Large intestine (tissue), 12 donors: ENCODE data around the gene VWA5B2. TPM values are rescaled to one million over a fixed set of nuclear protein-coding genes. Genes with fewer than 3 reads are reported as not detected.
A peak's percentile ranks its signal among the peaks of the same experiment; 100 is the strongest.

ENCODE experiments used
- DNase-seq, 2 donors: peaks; one replicate each; pipeline versions ENCODE4 v3.0.0 to v3.0.0-alpha.2; 2013
- H3K27ac ChIP-seq: one replicate; pipeline ENCODE4 v1.5.1; 2013; ENCODE audit warnings: low read length
- H3K27me3 ChIP-seq: 2 replicates; pipeline ENCODE4 v1.6.1; 2013; ENCODE audit warnings: low read length; ENCODE audit not compliant: control insufficient read depth, insufficient read depth
- H3K36me3 ChIP-seq: 2 replicates; pipeline ENCODE4 v1.6.1; 2013; ENCODE audit warnings: low read length; ENCODE audit not compliant: control insufficient read depth, insufficient read depth
- H3K4me1 ChIP-seq: one replicate; pipeline ENCODE4 v1.6.1; 2013; ENCODE audit warnings: low read length; ENCODE audit not compliant: control insufficient read depth, insufficient read depth
- H3K4me3 ChIP-seq: one replicate; pipeline ENCODE4 v1.5.1; 2013; ENCODE audit warnings: low read length
- H3K9me3 ChIP-seq: one replicate; pipeline ENCODE4 v1.6.1; 2013; ENCODE audit warnings: mild to moderate bottlenecking, low read depth, low read length, moderate library complexity; ENCODE audit not compliant: control insufficient read depth
- WGBS: methylation state at CpG from one replicate; pipeline ENCODE4 v1.1.5; 2013; ENCODE audit warnings: low lambda C conversion rate; ENCODE audit not compliant: insufficient coverage; 5-methylcytosine and 5-hydroxymethylcytosine counted together
- long read RNA-seq, 11 donors: transcript quantifications; one replicate each; lab custom pipeline, GENCODE V29; 2026
- polyA plus RNA-seq: library from polyadenylated mRNA; unstranded; fragments of 120-200 nt; gene quantifications from one replicate; pipeline ENCODE4 v1.2.1, GENCODE V29; 2013

Gene VWA5B2
- 18.6 TPM for polyA plus RNA-seq
- long read RNA-seq, donor 1 = 0 reads
- long read RNA-seq, donor 2, partial matches to known transcripts = 49 of 99 reads
- long read RNA-seq, donor 2, other reads (novel, unspliced or antisense) = 50 of 99 reads
- long read RNA-seq, donor 3 = 0 reads
- long read RNA-seq, donor 4 = 0 reads
- long read RNA-seq, donor 5, partial matches to known transcripts = 11 of 22 reads
- long read RNA-seq, donor 5, other reads (novel, unspliced or antisense) = 11 of 22 reads
- long read RNA-seq, donor 6, partial matches to known transcripts = 101 of 134 reads
- long read RNA-seq, donor 6, other reads (novel, unspliced or antisense) = 33 of 134 reads
- long read RNA-seq, donor 7, partial matches to known transcripts = 9 of 16 reads
- long read RNA-seq, donor 7, other reads (novel, unspliced or antisense) = 7 of 16 reads
- long read RNA-seq, donor 8, partial matches to known transcripts = 85 of 120 reads
- long read RNA-seq, donor 8, other reads (novel, unspliced or antisense) = 35 of 120 reads
- long read RNA-seq, donor 9, partial matches to known transcripts = 23 of 43 reads
- long read RNA-seq, donor 9, other reads (novel, unspliced or antisense) = 19 of 43 reads
- long read RNA-seq, donor 10, partial matches to known transcripts = 72 of 102 reads
- long read RNA-seq, donor 10, other reads (novel, unspliced or antisense) = 30 of 102 reads
- long read RNA-seq, donor 11, partial matches to known transcripts = 40 of 65 reads
- long read RNA-seq, donor 11, other reads (novel, unspliced or antisense) = 25 of 65 reads

DNA sequence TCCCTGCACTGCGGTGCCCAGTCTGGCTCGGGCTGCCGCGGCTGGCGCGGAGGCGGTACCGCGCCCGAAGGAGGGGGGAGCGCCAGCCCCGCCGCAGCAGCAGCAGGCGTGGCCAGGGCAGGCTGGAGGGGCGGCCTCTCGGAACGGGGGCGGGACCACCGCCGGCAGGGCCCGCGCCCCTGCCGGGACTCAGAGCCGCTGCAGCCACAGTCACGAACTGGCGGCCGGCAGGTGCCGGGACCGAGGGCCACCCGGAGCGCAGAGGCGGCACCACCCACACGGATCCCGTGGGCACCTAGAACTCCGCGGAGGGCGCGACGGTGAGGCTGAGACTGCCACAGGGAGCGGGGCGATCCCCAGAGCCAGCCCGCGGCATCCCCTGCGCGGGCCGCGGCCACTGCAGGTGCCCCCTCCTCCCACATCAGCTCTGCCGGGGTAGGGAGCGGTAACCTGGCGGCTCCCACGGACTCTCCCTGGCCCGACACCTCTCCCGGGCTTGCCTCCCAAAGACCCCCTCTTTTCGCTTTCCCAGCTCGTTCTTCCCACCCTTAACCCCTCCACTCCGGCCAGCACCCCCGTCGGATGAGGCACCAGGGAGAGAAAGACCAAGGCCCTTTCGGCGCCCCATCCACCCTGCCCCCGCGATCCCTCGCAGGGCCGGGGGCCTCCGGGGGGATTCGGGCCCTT, at the start of gene VWA5B2:
Gene VWA5B2 (plus strand): TSS at position 192 of the 687 bp plus-strand sequence. CDS start 944 bp downstream, outside the sequence.
- DNase-seq = peak; percentile 46 to 59
- no peaks in the 10 kb centered on the region for H3K36me3 ChIP-seq
- H3K9me3 ChIP-seq = peaks cover 10% of the 10 kb centered on the region
- H3K4me1 ChIP-seq = peaks cover 8% of the 10 kb centered on the region
- H3K4me3 ChIP-seq = peak within 1 kb of the TSS; percentile 35
- H3K27me3 ChIP-seq = peaks cover 67% of the 10 kb centered on the region
- no peak within 1 kb of the TSS for H3K27ac ChIP-seq
- no CpG with 5 or more reads among the region's 66 CpGs for WGBS

DNA sequence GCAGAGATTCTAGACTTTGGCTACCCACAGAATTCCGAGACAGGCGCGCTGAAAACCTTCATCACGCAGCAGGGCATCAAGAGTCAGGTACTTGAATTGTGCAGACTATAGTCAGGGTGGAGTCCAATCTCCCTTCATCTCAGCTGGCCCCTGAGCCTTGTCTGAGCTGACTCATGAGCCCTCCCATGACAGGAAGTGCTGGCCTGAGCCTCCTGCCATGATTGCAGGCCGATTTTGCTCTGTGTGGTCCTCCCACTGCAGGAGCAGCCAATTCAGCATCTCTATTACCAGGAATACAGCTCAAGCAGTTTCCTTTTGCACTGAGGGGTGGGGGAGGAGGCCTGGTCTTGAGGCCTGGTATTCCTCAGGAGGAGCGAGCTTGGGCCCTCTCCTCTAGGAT, 49.2 kb upstream of the VWA5B2 start:
- no CpG with 5 or more reads among the region's 6 CpGs for WGBS
- no peak for DNase-seq
- Histone ChIP-seq H3K4me3 (no peak overlapping the region), H3K4me1 (peaks cover 32% of the 10 kb centered on the region), H3K27ac (no peak overlapping the region), H3K9me3 (no peaks in the 10 kb centered on the region), H3K36me3 (peaks cover 78% of the 10 kb centered on the region), H3K27me3 (no peaks in the 10 kb centered on the region)

DNA sequence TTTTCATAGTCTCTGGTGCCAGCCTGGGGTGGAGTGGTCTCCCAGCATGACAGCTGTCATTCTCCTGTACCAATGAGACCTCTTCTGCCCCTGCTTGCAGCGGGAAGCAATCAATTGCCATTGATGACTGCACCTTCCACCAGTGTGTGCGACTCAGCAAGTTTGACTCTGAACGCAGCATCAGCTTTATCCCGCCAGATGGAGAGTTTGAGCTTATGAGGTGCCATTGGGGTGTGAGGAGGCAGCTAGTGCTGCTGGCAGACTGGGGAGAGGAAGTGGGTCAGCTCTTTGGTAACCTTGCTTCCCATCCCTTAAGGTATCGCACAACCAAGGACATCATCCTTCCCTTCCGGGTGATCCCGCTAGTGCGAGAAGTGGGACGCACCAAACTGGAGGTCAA, 47.8 kb upstream of the VWA5B2 start:
- no CpG with 5 or more reads among the region's 9 CpGs for WGBS
- Histone ChIP-seq H3K27me3 (no peaks in the 10 kb centered on the region), H3K9me3 (no peaks in the 10 kb centered on the region), H3K36me3 (peaks cover 78% of the 10 kb centered on the region), H3K4me1 (peaks cover 29% of the 10 kb centered on the region), H3K4me3 (no peak overlapping the region), H3K27ac (no peak overlapping the region)
- no peak for DNase-seq

DNA sequence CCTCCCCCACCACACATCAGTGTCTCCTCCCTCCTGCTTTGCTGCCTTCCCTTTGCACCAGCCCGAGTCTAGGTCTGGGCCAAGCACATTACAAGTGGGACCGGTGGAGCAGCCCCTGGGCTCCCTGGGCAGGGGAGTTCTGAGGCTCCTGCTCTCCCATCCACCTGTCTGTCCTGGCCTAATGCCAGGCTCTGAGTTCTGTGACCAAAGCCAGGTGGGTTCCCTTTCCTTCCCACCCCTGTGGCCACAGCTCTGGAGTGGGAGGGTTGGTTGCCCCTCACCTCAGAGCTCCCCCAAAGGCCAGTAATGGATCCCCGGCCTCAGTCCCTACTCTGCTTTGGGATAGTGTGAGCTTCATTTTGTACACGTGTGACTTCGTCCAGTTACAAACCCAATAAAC, 45.7 kb upstream of the VWA5B2 start:
- H3K4me1 ChIP-seq = peaks cover 18% of the 10 kb centered on the region
- H3K27me3 ChIP-seq = no peaks in the 10 kb centered on the region
- no peak overlapping the region for H3K27ac ChIP-seq
- DNase-seq = no peak
- H3K9me3 ChIP-seq = no peaks in the 10 kb centered on the region
- H3K36me3 ChIP-seq = peaks cover 71% of the 10 kb centered on the region
- no peak overlapping the region for H3K4me3 ChIP-seq
- WGBS = no CpG with 5 or more reads among the region's 5 CpGs

- WGBS = no CpG with 5 or more reads among the region's 18 CpGs
- H3K36me3 ChIP-seq = peaks cover 71% of the 10 kb centered on the region
- peak overlapping the region; percentile 83 for H3K27ac ChIP-seq
- H3K9me3 ChIP-seq = no peaks in the 10 kb centered on the region
- no peak for DNase-seq
- H3K4me1 ChIP-seq = peaks cover 14% of the 10 kb centered on the region
- no peaks in the 10 kb centered on the region for H3K27me3 ChIP-seq
- no peak overlapping the region for H3K4me3 ChIP-seq
Observed at GRCh38 chr3:184184546-184185230, 44.7 kb upstream of the VWA5B2 start.

DNA sequence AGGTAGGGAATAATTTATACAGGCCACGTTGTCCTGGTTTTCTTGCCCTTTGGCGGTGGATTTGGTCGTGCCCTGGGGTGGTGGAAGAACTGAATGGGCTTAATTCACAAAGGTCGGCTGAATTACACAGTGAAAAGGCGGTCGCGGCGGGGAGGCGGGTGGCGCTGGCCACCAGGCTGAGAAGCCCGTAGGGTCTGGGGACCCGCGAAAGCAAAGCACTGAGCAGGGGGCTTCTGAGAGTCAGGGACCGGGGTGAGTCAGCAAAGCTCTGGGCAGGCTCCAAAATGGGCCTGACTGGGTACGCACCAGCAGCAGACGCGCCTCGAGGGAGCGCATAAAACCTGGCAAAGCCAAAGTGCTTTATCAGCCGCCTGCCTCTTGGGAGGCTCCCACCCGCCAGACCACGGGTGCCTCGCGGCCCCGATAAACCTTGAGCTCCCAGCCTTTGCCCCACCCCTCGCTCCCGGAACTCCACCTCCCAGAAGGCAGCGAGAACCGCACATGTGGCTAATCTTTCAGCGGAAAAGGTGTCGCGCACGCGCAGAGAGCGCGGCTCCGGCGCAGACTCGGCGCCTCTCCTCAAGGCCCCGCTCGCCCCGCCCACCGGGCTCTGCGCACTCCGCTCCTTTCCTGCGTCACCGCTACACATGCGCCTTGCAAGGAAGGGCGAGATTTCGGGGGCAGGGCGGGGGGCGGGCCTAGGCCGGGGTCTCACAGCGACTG, 43.8 kb upstream of the VWA5B2 start:
- WGBS = no CpG with 5 or more reads among the region's 55 CpGs
- H3K4me1 ChIP-seq = peaks cover 14% of the 10 kb centered on the region
- H3K27ac ChIP-seq = peak overlapping the region; percentile 91
- no peaks in the 10 kb centered on the region for H3K9me3 ChIP-seq
- H3K4me3 ChIP-seq = peak overlapping the region; percentile 94
- peak; percentile 100 for DNase-seq
- H3K36me3 ChIP-seq = peaks cover 71% of the 10 kb centered on the region
- H3K27me3 ChIP-seq = no peaks in the 10 kb centered on the region

DNA sequence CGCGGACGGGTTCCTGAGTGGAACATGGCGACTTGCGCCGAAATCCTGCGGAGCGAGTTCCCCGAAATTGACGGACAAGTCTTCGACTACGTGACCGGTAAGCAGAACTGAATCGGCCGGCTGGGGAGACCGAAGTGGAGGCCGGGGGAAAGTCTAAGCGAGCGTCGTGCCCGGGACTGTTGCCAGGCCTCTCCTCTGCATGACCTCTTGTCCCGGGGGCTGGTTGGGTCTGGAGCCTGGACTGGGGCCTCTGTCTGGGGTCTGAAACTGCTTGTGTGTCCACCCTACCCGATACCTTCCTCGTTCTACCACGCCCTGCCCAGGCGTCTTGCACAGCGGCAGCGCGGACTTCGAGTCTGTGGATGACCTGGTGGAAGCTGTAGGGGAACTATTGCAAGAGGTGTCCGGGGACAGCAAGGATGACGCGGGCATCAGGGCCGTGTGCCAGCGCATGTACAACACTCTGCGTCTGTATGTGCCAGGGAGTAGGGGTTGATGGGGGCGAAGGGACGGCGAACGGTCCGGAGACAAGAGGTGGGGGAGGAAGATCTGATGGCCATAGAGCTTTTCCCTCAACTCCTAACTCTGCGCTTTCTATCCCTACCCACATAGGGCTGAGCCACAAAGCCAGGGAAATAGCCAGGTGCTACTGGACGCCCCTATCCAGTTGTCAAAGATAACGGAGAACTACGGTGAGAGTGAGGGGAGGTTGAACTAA, 43.0 kb upstream of the VWA5B2 start, which contains the start of gene ABCF3:
Gene ABCF3 (plus strand): TSS at position 16 of the 718 bp plus-strand sequence. CDS start 9 bp downstream, at position 25.
- no CpG with 5 or more reads among the region's 45 CpGs for WGBS

DNA sequence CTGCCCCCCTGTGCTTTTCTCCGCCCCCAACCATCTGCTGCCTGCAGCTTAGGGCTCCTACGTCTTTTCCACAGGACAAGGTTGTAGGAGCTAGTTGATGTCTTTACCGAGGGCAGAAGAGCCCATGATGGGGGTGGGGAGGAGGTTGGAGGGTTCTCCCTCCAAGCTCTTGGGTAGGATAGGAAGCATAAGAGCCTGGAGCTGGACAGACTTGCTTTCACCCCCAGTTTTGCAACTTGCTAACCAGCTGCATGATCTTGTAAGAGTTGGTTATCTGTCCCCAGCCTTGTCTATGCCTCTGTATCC, 42.5 kb upstream of the VWA5B2 start:
- no peak for DNase-seq
- no peaks in the 10 kb centered on the region for H3K27me3 ChIP-seq

More for the DNA sequence above, 43.0 kb upstream of the VWA5B2 start, which contains the start of gene ABCF3:
- no peaks in the 10 kb centered on the region for H3K9me3 ChIP-seq
- H3K27me3 ChIP-seq = no peaks in the 10 kb centered on the region
- H3K36me3 ChIP-seq = peaks cover 70% of the 10 kb centered on the region
- peak within 1 kb of the TSS; percentile 94 for H3K4me3 ChIP-seq
- peak in 1 of 2 donors; percentile 74 for DNase-seq
- peaks cover 14% of the 10 kb centered on the region for H3K4me1 ChIP-seq
- peak within 1 kb of the TSS; percentile 91 for H3K27ac ChIP-seq

GRCh38 chr3:184188080-184188479, 41.3 kb upstream of the VWA5B2 start:
- H3K27me3 ChIP-seq = no peaks in the 10 kb centered on the region

More for the DNA sequence above, 42.5 kb upstream of the VWA5B2 start:
- H3K36me3 ChIP-seq = peaks cover 69% of the 10 kb centered on the region
- H3K9me3 ChIP-seq = no peaks in the 10 kb centered on the region
- H3K4me1 ChIP-seq = peaks cover 14% of the 10 kb centered on the region
- H3K4me3 ChIP-seq = peak overlapping the region; percentile 94
- no CpG with 5 or more reads among the region's 3 CpGs for WGBS
- peak overlapping the region; percentile 91 for H3K27ac ChIP-seq

More at GRCh38 chr3:184188080-184188479, 41.3 kb upstream of the VWA5B2 start:
- DNase-seq = no peak
- no peak overlapping the region for H3K27ac ChIP-seq
- H3K4me1 ChIP-seq = peaks cover 14% of the 10 kb centered on the region
- WGBS = no CpG with 5 or more reads among the region's 17 CpGs
- no peak overlapping the region for H3K4me3 ChIP-seq
- no peaks in the 10 kb centered on the region for H3K9me3 ChIP-seq
- H3K36me3 ChIP-seq = peaks cover 70% of the 10 kb centered on the region
